Nephron progenitor cell (in vitro differentiated cells): Measurements from ENCODE around the gene SLC35B1.

Experiments used
- DNase-seq: peaks from one replicate; pipeline ENCODE4 v3.0.0; 2021
- H3K27ac Mint-ChIP-seq: 2 replicates; pipeline ENCODE4 v1.8.0; 2021; ENCODE audit warnings: mild to moderate bottlenecking, moderate library complexity, mixed read lengths
- H3K27me3 Mint-ChIP-seq: 2 replicates; pipeline ENCODE4 v1.8.0; 2021; ENCODE audit warnings: mild to moderate bottlenecking, low read depth, mixed read lengths; ENCODE audit not compliant: poor library complexity
- H3K36me3 Mint-ChIP-seq: 2 replicates; pipeline ENCODE4 v1.8.0; 2021; ENCODE audit warnings: low read depth, mixed read lengths
- H3K4me1 Mint-ChIP-seq: 2 replicates; pipeline ENCODE4 v1.8.0; 2021; ENCODE audit warnings: mixed read lengths
- H3K4me3 Mint-ChIP-seq: 2 replicates; pipeline ENCODE4 v1.8.0; 2021; ENCODE audit warnings: mild to moderate bottlenecking, moderate library complexity, mixed read lengths
- H3K9me3 Mint-ChIP-seq: 2 replicates; pipeline ENCODE4 v1.8.0; 2021; ENCODE audit warnings: mild to moderate bottlenecking, moderate library complexity, mixed read lengths
- TF ChIP-seq, protein P1 (sequence below): fragments of 200-600 bp; sonication (generic); IDR thresholded peaks from 2 replicates; pipeline ENCODE4 v1.5.0; 2021; ENCODE audit warnings: antibody characterized with exemption

Gene SLC35B1

GRCh38 chr17:49708515-49709183, 885 bp upstream of the SLC35B1 start:
- H3K27ac Mint-ChIP-seq, result no peak overlapping the region
- H3K27me3 Mint-ChIP-seq, result peaks cover 6% of the 10 kb centered on the region
- H3K4me1 Mint-ChIP-seq, result peaks cover 32% of the 10 kb centered on the region
- peaks cover 12% of the 10 kb centered on the region for H3K36me3 Mint-ChIP-seq
- peak overlapping the region; percentile 90 for H3K4me3 Mint-ChIP-seq
- no peaks in the 10 kb centered on the region for H3K9me3 Mint-ChIP-seq
- TF ChIP-seq, protein P1, sequence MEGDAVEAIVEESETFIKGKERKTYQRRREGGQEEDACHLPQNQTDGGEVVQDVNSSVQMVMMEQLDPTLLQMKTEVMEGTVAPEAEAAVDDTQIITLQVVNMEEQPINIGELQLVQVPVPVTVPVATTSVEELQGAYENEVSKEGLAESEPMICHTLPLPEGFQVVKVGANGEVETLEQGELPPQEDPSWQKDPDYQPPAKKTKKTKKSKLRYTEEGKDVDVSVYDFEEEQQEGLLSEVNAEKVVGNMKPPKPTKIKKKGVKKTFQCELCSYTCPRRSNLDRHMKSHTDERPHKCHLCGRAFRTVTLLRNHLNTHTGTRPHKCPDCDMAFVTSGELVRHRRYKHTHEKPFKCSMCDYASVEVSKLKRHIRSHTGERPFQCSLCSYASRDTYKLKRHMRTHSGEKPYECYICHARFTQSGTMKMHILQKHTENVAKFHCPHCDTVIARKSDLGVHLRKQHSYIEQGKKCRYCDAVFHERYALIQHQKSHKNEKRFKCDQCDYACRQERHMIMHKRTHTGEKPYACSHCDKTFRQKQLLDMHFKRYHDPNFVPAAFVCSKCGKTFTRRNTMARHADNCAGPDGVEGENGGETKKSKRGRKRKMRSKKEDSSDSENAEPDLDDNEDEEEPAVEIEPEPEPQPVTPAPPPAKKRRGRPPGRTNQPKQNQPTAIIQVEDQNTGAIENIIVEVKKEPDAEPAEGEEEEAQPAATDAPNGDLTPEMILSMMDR, result no peak
- no peak for DNase-seq

- Mint-ChIP-seq H3K4me3 (peak overlapping the region; percentile 90), H3K27ac (peak overlapping the region; percentile 100), H3K4me1 (peaks cover 32% of the 10 kb centered on the region), H3K9me3 (no peaks in the 10 kb centered on the region), H3K27me3 (peaks cover 6% of the 10 kb centered on the region), H3K36me3 (peaks cover 20% of the 10 kb centered on the region)
- DNase-seq, result peak; percentile 21
- TF ChIP-seq, protein P1, result no peak
These were observed 537 bp downstream of the SLC35B1 start for GRCh38 chr17:49707246-49707607.

DNA sequence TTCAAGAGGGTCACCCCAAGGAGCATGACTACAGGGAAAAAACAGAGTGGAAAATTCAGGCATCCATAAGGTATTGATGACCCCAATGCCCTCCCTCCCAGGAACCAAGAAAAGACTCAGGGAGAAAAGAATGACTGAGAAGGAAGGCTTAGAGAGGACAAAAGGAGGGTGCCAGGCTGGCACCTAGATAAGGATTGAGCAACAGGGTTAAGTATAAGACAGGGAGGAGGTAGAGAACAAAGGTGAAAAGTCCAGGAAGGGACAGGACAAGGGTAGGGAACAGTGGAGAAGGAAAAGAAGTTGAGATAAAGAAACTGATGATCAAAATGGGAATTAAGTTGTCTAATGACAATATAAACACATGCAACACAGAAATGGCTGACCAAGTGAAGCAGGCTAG, 2.5 kb downstream of the SLC35B1 start:
- Mint-ChIP-seq H3K36me3 (peaks cover 34% of the 10 kb centered on the region), H3K27me3 (peaks cover 6% of the 10 kb centered on the region), H3K9me3 (no peaks in the 10 kb centered on the region), H3K4me3 (peak overlapping the region; percentile 90), H3K27ac (peak overlapping the region; percentile 70), H3K4me1 (peaks cover 32% of the 10 kb centered on the region)
- no peak for DNase-seq
- TF ChIP-seq, protein P1, result no peak

DNA sequence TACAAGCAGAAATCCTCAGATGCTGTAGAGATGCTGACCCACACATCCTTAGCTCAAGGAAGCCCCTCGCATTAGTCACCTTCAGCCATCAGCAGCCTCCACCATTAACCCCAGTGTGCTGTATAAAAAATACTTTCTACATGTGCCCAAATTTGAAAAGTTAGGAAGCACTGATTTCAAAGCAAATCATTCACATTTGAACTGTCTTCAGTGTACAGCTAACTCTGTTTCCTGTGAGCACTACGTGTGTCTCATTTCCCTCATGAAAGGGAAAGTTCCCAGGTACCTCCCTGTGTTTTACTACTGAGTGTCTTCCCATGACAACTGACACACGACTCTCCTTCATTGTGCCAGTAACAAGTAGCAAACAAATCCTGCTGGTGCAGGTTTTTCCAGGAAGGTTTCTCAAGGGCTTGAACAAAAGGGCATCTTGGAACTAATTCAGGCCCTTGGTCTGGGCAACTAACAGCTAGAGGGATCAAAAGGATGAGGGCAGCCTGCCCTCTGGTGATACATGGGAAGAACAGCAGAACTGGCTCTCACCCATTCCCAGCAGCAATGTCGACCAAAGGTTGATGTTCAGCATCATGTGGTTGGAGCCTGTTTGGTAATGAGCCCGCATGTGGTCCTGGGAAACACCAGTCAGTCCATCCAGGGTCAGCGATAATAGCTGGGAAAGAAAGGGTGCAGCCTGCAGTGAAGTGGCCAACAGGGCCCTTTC, 4.0 kb downstream of the SLC35B1 start:
- Mint-ChIP-seq H3K9me3 (no peaks in the 10 kb centered on the region), H3K27me3 (peaks cover 7% of the 10 kb centered on the region), H3K27ac (no peak overlapping the region), H3K4me1 (peaks cover 37% of the 10 kb centered on the region), H3K36me3 (peaks cover 42% of the 10 kb centered on the region), H3K4me3 (no peak overlapping the region)
- DNase-seq, result peak; percentile 18
- TF ChIP-seq, protein P1, result peak; percentile 42

DNA sequence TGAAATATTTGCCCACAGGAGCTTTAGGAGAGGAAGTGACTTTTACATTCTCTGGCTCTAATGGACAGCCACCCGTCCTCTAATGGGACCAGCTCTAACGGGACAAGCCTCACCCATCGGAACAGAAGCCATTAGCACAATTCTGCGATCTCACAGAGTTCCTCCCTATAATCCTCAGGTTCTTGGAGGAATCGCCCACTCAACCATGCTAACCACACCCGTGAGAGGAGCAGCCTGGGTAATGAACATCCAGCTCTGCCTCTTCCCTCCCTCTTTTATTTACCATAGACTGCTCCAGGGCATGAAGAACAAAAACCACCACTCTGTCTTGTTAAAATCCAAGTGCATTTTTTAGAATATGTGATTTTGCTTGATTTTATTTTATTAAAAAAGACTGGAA, 6.8 kb downstream of the SLC35B1 start:
- peaks cover 18% of the 10 kb centered on the region for H3K4me1 Mint-ChIP-seq
- peaks cover 42% of the 10 kb centered on the region for H3K36me3 Mint-ChIP-seq
- H3K4me3 Mint-ChIP-seq, result no peak overlapping the region
- peaks cover 7% of the 10 kb centered on the region for H3K27me3 Mint-ChIP-seq
- H3K27ac Mint-ChIP-seq, result no peak overlapping the region
- H3K9me3 Mint-ChIP-seq, result no peaks in the 10 kb centered on the region
- no peak for DNase-seq
- TF ChIP-seq, protein P1, result no peak
